Stimulated activated CD8-positive, alpha-beta memory T cell treated with anti-CD3 and anti-CD28 coated beads, Interleukin-15, amount 100 ng/mL, for 24 hours (primary cell): ENCODE data around the gene CHIT1.
"Not testable (repeated sequence)": the region's sequence is repeated elsewhere in the genome, so short reads cannot be mapped to it uniquely, and the experiment has no call there.

ENCODE experiments used
- DNase-seq: peaks from one replicate; pipeline ENCODE4 v3.0.0-alpha.2; 2020; ENCODE audit warnings: low read depth

The CHIT1 gene

DNA sequence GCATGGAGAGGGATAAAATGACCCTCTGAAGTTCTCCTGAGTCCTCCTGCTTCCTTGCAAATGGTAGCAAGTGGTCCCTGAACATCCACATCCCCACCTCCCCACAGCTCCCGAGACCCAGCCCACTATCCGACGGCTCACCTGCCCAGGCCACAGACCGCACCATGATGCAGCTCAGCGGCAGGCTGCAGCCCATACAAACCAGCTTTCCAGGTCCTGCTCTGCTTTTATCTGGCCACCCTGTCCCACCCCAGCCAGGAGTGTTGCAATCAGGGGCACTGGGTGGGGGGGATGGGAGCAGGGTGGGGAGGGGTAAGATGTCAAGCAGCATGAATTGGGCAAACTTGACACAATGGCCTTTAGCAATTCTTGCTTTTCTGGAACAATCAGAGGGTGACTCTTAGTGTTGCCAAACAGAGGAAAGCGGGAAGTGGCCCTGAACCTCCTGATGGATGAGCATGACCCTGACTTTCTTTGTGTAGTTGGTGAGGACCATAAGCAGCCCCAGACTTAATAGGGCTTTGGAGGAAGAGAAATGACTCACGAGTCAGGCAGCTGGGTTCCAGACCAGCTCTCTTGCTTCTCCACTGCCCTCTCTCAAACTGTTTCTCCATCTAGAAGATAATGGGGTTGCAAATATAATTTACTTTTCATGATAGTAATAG lies at the start of gene CHIT1:
Gene CHIT1 (minus strand): TSS at position 203 of the 665 bp plus-strand sequence. CDS start 37 bp downstream, at position 166.
- DNase-seq, result no peak

DNA sequence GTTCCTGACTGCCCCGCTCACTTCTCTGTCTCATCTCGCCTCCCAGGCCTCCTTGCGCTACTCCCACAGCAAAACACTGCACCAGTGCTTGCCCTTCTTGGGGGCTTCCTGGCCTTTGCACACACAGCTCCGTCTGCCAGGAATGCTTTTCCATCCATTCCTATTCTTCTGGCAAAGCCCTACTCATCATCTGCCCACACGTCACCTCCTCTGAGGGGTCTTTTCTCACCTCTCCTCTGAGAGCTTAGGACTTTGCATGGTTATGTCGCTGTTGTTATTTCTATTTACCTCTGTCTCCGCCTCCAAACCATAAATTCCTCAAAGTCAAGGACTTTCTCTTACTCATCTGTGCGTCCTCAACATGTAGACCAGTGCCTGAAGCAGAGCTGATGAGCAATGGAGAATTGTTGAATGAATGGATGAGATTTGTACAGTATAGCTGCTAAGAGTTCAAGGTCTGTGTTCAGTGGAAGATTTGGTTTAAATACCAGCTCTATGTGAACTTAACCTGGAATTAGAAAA lies 49.5 kb upstream of the CHIT1 start:
- no peak for DNase-seq

GRCh38 chr1:203278082-203278884 lies 48.8 kb upstream of the CHIT1 start:
- no peak for DNase-seq

GRCh38 chr1:203276916-203277545 lies 47.6 kb upstream of the CHIT1 start:
- DNase-seq, result no peak

GRCh38 chr1:203276408-203276807 lies 46.9 kb upstream of the CHIT1 start:
- no peak for DNase-seq

DNA sequence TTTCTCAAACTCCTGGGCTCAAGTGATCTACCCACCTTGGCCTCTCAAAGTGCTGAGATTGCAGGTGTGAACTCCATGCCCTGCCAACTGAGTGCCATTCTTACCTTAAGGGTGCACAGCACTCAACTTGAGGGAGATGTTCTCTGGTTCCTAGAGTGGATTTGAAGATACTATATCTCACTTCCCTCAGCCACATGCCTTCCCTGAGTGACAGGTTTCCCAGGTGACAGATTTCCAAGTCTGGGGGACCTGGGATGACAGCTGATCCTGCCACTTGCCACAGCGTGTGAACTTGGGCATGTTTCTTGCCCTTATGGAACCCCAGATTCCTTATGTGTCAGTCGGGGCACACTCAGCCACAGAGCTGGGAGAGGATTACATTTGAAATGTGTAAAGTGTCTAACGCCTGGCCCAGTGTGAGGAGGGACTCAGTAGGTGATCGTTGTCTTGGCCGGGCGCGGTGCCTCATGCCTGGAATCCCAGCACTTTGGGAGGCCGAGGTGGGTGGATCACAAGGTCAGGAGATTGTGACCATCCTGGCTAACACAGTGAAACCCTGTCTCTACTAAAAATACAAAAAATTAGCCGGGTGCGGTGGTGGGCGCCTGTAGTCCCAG lies 46.3 kb upstream of the CHIT1 start:
- DNase-seq, result no peak

- no peak for DNase-seq
Observed at GRCh38 chr1:203274603-203275381, 45.3 kb upstream of the CHIT1 start.

- DNase-seq, result no peak
Observed at GRCh38 chr1:203273869-203274602, 44.6 kb upstream of the CHIT1 start.

DNA sequence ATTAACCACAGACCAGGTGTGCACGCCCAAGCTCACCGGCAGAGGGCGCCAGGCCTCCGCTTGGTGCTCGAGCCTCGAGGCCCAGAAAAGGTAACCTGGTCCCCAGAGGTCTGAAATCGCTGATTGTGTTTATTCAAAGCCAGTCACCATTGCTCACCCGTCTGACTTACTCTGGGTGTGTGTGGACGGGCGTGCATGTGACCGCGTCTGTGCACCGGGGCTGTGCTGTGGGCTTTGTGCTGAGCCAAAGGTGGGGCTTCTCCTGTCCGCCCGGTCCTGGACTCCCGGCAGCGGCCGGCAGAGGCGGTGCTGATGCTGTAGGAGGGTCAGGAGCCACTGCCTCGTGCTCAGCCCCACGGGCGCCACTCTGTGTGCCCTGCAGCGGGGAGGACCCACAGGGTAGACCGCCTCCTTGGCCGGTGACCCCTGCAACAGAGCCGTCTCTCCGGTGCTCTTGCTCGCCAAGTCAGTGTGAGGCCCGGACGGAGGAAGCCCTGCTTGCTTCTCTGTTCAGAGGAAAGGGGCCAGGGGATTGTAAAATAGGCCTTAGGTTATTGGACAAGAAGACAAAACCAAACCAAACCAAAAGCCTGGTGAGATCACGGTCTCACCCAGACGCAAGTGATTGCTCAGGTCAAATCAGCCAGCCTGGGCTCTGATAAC lies 43.9 kb upstream of the CHIT1 start:
- peak; percentile 81 for DNase-seq

DNA sequence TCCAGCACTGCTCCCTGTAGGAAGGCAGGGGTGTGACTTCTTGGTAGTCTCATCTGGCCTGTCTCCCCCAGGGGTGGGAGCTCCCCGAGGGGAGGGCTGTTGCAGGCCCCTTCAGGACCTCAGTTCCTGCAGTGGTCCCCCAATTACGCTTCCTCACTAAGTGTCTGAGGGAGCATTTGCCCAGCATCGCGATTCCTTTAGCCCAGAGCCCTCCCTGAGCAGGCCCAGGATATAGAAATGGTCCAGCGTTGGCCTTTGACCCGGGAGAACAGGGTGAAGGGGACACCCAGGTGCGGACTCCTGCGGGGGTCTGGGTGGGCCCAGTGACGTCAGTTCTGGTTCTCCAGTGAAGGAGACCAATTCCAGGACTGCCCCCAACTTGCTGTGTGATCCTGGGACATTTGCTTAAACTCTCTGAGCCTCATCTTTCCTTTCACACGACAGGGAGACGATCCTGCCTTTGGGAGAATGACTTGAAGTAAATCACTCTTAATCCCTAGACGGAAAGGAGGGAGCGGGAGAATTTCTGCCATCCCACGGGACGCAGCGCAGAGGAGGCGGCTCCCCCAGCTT lies 43.2 kb upstream of the CHIT1 start:
- DNase-seq, result no peak

GRCh38 chr1:203271962-203272632 lies 42.6 kb upstream of the CHIT1 start:
- DNase-seq, result no peak

- no peak for DNase-seq
Observed at GRCh38 chr1:203271018-203271743, 41.7 kb upstream of the CHIT1 start.

- no peak for DNase-seq
Observed at GRCh38 chr1:203270448-203270847, 41.0 kb upstream of the CHIT1 start.

GRCh38 chr1:203269654-203270020 lies 40.2 kb upstream of the CHIT1 start:
- DNase-seq, result no peak

DNA sequence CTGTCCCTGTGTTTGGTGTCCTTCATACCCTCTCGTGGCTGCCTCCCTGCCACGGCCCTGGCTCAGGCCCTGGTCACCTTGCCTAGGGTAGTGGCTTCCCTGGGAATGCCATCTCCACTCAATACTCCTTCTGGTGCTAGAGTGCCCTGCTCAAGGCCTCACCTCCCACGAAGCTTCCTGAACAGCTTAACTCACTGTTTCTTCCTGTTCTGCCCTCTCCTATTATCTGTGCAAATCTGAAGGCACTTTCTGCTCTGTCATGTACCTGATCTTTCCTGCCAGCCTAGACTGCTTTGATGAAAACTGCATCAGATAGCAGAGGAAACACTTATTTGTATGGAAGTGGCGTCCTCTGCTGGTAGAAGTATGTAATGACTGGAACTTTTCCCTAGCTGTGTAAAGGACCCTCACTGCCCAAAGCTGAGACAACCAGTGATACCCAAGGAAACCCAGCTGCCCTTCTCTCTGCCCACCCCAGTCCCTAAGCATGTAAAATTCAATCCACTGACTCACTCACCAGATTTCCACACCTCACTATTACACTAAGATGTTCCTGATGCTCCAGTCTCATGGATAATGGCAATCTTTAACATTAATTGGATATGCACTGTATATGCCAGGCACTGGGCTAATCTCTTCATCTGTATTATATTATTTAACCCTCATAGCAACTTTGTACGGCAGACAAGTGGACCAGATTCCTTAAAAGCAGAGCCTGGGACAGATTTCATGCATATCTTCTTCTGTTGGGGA lies 39.6 kb upstream of the CHIT1 start:
- DNase-seq, result no peak

DNA sequence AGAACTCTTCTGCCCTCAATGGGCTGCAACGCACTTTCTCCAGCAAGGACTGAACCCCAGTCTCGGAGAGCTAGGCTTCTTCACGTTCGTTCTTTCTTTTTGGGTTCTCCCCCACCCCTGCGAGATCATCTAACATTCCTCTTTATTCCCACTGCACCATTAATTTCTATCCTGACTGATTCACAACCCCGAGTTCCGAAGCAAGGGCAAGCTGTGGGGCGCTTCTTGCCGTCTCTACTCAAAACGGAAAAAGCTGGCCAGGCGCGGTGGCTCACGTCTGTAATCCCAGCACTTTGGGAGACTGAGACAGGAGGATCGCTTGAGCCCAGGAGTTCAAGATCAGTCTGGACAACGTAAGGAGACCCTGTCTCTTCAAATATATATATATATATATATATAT lies 38.4 kb upstream of the CHIT1 start:
- no peak for DNase-seq

DNA sequence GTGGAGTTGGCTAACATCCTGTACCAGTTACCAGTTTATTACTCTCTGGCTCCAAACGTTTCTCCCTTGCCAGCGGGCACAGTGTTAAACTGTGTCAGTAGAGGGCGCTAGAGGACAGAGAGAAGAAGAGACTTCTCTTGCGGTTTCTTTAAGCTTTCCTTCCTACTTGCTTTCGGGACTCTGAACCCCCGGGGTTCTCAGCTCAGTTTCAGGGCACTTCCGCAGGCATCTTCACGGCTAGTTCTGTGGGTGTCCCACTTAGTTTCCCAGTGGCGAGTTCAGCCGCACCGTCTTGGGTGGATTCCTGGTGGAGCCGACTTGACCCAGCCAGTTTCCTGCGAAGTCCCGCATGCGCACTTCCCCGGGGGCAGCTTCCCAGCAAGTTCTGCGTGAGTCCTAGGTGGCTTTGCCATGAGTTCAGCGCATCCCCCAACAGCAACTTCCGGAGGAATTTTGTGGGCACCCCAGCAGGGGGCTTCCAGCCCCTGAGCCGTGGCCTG lies 37.9 kb upstream of the CHIT1 start:
- peak; percentile 48 for DNase-seq

GRCh38 chr1:203266140-203266539 lies 36.7 kb upstream of the CHIT1 start:
- not testable (repeated sequence) for DNase-seq
